IPS-15b (cell line): Measurements from ENCODE around the gene ARHGEF10L.

ENCODE experiments used
- H3K27me3 ChIP-seq: one replicate; pipeline ENCODE4 v1.6.1; 2013; ENCODE audit warnings: low read length; ENCODE audit not compliant: control insufficient read depth, insufficient read depth
- H3K36me3 ChIP-seq: one replicate; pipeline ENCODE4 v1.6.1; 2013; ENCODE audit warnings: low read length; ENCODE audit not compliant: control insufficient read depth, insufficient read depth
- H3K4me1 ChIP-seq: one replicate; pipeline ENCODE4 v1.6.1; 2013; ENCODE audit warnings: mild to moderate bottlenecking, low read length; ENCODE audit not compliant: control insufficient read depth, insufficient read depth
- H3K4me3 ChIP-seq: one replicate; pipeline ENCODE4 v1.5.1; 2013; ENCODE audit warnings: low read depth, low read length
- H3K9ac ChIP-seq: one replicate; pipeline ENCODE4 v1.6.1; 2013; ENCODE audit warnings: low read depth, mild to moderate bottlenecking, low read length
- H3K9me3 ChIP-seq: one replicate; pipeline ENCODE4 v1.6.1; 2013; ENCODE audit warnings: mild to moderate bottlenecking, low read length; ENCODE audit not compliant: control insufficient read depth, insufficient read depth

The ARHGEF10L gene

GRCh38 chr1:17581389-17582123, 42.1 kb downstream of the ARHGEF10L start:
- H3K9me3 ChIP-seq = no peaks in the 10 kb centered on the region
- H3K36me3 ChIP-seq = peaks cover 15% of the 10 kb centered on the region
- no peak overlapping the region for H3K9ac ChIP-seq
- H3K4me3 ChIP-seq = no peak overlapping the region
- H3K4me1 ChIP-seq = peaks cover 10% of the 10 kb centered on the region
- H3K27me3 ChIP-seq = no peaks in the 10 kb centered on the region

DNA sequence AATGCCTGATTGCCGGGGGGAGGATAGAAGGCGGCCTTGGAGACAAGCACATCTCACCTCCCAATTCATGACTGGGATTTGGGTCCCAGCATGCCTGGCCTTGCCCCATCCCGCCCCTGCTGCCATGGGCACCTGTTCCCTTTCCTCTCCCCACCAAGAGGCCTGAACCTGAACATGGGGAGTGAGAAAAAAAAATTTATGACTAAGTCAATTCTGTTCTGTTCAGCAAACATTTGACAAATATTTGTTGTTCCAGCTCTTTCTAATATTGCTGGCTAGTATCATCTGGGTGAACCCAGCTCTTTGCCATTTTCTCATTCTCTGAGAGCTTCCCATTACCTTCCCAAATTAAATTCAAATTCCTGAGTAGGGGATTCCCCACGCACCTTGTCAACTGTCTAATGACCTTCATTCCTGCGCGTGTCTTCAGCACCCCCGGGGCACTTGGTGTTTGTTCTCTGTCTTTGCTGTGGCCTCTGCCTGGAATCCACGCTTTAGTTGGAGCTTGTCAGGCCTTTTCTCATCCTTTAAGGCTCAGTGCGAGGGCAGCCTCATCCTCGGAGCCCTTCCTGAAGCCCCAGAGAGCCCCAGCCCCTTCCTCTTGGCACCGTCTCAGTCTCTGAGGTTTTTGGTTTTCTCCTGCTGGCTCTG, 42.8 kb downstream of the ARHGEF10L start:
- Histone ChIP-seq H3K4me1 (peaks cover 16% of the 10 kb centered on the region), H3K27me3 (no peaks in the 10 kb centered on the region), H3K9me3 (no peaks in the 10 kb centered on the region), H3K4me3 (no peak overlapping the region), H3K9ac (no peak overlapping the region), H3K36me3 (peaks cover 15% of the 10 kb centered on the region)

GRCh38 chr1:17584539-17584938, 45.0 kb downstream of the ARHGEF10L start:
- peaks cover 22% of the 10 kb centered on the region for H3K4me1 ChIP-seq
- H3K27me3 ChIP-seq = no peaks in the 10 kb centered on the region
- H3K36me3 ChIP-seq = peaks cover 15% of the 10 kb centered on the region
- H3K4me3 ChIP-seq = no peak overlapping the region
- H3K9ac ChIP-seq = no peak overlapping the region
- H3K9me3 ChIP-seq = no peaks in the 10 kb centered on the region

- H3K27me3 ChIP-seq = no peaks in the 10 kb centered on the region
- H3K4me1 ChIP-seq = peaks cover 18% of the 10 kb centered on the region
Observed at GRCh38 chr1:17585266-17585987, 45.9 kb downstream of the ARHGEF10L start.

DNA sequence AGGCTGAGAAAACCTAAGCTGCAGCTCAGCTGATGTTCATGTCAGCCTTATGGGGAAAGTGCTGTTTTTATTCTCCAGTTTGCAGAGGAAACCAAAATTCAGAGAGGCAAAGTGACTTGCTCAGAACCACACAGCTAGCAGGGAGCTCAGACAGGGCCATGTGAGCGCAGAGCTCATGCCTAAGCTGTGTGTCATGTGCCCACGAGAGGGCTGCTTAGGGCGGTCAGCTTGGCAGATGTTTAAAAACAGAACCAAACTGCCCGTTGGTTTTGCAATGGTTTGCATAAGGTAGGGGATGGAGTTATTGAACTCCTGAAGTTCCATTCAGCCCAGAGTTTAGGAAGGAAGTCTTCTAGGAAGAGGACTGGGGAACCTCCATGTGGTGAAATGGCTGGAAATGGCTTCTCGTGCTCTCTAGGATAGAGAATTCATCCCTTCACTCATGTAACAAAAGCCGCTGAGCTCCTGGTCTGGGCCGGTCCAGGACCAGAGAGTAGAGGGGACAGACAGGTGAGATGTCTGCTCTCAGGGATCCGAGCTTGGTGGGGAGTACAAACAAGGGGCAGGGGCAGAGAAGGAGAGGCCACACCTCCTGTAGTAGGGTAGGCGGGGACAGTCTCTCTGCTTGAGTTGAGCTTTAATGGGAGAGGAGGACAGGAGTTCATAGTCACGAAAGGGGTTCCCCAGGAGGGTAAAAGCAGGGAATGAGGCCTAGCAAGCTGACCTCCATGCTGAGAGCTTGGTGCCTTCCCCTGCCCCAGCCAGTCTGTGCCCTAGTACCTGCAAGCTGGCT, 46.9 kb downstream of the ARHGEF10L start:
- Histone ChIP-seq H3K9ac (peak overlapping the region; percentile 32), H3K4me3 (no peak overlapping the region), H3K4me1 (peaks cover 18% of the 10 kb centered on the region)

More at GRCh38 chr1:17585266-17585987, 45.9 kb downstream of the ARHGEF10L start:
- Histone ChIP-seq H3K36me3 (peaks cover 19% of the 10 kb centered on the region), H3K9me3 (no peaks in the 10 kb centered on the region), H3K4me3 (no peak overlapping the region), H3K9ac (no peak overlapping the region)

GRCh38 chr1:17587693-17588047, 48.2 kb downstream of the ARHGEF10L start:
- no peaks in the 10 kb centered on the region for H3K27me3 ChIP-seq
- H3K9ac ChIP-seq = no peak overlapping the region
- no peak overlapping the region for H3K4me3 ChIP-seq
- H3K9me3 ChIP-seq = no peaks in the 10 kb centered on the region
- H3K36me3 ChIP-seq = peaks cover 14% of the 10 kb centered on the region
- H3K4me1 ChIP-seq = peaks cover 15% of the 10 kb centered on the region

More for the DNA sequence above, 46.9 kb downstream of the ARHGEF10L start:
- Histone ChIP-seq H3K27me3 (no peaks in the 10 kb centered on the region), H3K36me3 (peaks cover 20% of the 10 kb centered on the region), H3K9me3 (no peaks in the 10 kb centered on the region)

DNA sequence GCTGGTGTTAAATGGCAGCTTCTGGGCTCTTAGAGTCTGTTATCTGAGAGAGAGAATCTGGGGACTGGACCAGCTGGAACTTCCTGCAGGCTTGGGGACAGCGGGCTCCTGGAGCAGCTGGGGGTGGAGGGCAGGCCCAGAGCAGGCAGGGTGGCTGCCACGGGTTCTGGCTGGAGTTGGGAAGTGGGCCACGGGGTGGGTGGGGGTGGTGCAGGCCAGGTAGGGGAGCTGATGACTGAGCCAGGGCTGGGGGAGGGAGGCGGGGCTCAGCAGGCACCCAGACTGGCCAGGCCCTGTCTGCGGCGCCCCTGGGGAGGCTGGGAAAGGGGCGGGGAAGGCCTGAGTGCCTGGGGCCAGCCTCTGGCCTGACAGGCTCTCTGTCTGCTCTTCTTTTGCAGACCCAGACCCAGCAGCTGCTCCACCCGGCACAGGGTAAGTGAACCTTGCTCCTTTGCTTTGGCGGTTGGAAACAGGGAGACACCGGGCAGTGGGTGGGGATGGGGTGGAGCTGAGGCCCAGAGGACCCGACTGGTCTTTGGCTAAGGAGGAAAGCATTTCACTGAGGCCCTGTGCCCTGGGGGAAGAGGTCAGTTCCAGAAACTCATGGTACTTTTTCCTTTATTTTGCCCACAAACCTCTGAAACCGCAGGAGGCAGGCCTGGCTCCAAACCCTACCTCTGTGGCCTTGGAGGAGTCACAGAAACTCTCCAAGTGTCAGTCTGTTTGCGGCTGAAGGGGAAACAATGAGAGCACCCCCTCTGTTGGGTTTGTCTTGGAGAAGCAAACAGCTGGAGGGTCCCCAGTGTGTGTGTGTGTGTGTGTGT, 48.8 kb downstream of the ARHGEF10L start:
- no peak overlapping the region for H3K9ac ChIP-seq
- peaks cover 15% of the 10 kb centered on the region for H3K36me3 ChIP-seq
- no peak overlapping the region for H3K4me3 ChIP-seq
- H3K9me3 ChIP-seq = no peaks in the 10 kb centered on the region
- H3K27me3 ChIP-seq = no peaks in the 10 kb centered on the region
- H3K4me1 ChIP-seq = peaks cover 15% of the 10 kb centered on the region

- Histone ChIP-seq H3K36me3 (peaks cover 17% of the 10 kb centered on the region), H3K27me3 (no peaks in the 10 kb centered on the region), H3K9ac (no peak overlapping the region), H3K9me3 (no peaks in the 10 kb centered on the region), H3K4me1 (peaks cover 8% of the 10 kb centered on the region), H3K4me3 (no peak overlapping the region)
Observed at GRCh38 chr1:17591814-17592430, 52.4 kb downstream of the ARHGEF10L start.

DNA sequence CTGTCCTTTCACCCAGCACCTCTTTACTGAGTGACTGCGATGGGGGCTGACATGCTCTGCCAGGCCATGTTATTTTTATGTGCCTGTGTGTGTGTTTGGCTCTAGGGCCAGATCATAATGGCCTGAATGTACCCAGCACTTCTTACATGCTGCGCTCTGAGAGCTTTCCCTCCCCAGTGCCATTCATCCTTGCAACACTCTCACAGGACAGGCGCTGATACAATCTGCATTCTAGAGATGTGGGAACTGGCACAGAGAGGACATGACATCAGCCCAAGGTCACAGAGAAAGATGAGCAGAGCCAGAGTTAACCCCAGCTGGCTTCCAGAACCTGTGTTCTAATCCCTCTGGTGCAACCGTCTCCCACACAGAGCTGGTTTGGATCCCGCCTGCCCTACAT, 54.5 kb downstream of the ARHGEF10L start:
- peaks cover 17% of the 10 kb centered on the region for H3K36me3 ChIP-seq
- H3K4me3 ChIP-seq = no peak overlapping the region
- no peak overlapping the region for H3K9ac ChIP-seq
- no peaks in the 10 kb centered on the region for H3K27me3 ChIP-seq
- H3K4me1 ChIP-seq = no peaks in the 10 kb centered on the region
- no peaks in the 10 kb centered on the region for H3K9me3 ChIP-seq

- Histone ChIP-seq H3K9ac (no peak overlapping the region), H3K36me3 (peaks cover 17% of the 10 kb centered on the region), H3K9me3 (no peaks in the 10 kb centered on the region), H3K4me3 (no peak overlapping the region), H3K27me3 (no peaks in the 10 kb centered on the region), H3K4me1 (no peaks in the 10 kb centered on the region)
Observed at GRCh38 chr1:17594690-17595601, 55.4 kb downstream of the ARHGEF10L start.
